Frontal cortex (tissue), 4 donors: ENCODE data around the gene RIF1. TPM values are rescaled to one million over a fixed set of nuclear protein-coding genes. Genes with fewer than 3 reads are reported as not detected.

Experiments used
- DNase-seq, 2 donors: peaks; one replicate each; pipeline ENCODE4 v3.0.0; 2012; ENCODE audit warnings: low spot score in 2 of 2
- FAIRE-seq: peaks from 2 replicates; lab custom pipeline; 2012; peaks lifted over from hg19 to GRCh38; lab: Jason Lieb, UNC
- small RNA-seq: library from RNA; depleted of rRNA; stranded (forward); fragments of <200 nt; gene quantifications from one replicate; pipeline ENCODE3, GENCODE V24; 2014
- total RNA-seq: library from RNA; depleted of rRNA; stranded (reverse); fragments of >200 nt; gene quantifications from one replicate; pipeline ENCODE4 v1.2.3, GENCODE V29; 2014
- donor health status: control.
- donor health status: control.
- donor health status: control.

RIF1 gene
- total RNA-seq, 1 donor from 2014 or later: 90.1 TPM

DNA sequence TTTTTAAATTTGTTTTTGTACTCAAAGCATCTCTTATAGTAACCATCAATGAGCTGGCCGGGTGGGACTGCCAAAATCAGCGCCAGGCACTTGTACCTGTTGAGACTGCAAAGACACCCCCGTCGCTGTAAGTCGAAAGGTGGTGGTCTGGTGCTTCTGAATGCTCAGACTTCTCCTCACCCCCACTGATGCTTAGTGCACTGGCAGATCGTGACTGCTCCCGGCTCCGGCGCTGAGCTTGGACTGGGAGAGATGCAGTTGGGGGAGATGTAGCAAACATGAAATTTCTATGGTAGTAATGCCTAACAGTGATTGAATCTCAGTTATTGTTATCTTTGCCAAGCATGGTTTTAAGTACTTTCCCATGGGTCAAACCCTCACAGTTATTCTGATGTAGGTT lies 80.6 kb downstream of the RIF1 start:
- DNase-seq (no peak), FAIRE-seq (no peak)

DNA sequence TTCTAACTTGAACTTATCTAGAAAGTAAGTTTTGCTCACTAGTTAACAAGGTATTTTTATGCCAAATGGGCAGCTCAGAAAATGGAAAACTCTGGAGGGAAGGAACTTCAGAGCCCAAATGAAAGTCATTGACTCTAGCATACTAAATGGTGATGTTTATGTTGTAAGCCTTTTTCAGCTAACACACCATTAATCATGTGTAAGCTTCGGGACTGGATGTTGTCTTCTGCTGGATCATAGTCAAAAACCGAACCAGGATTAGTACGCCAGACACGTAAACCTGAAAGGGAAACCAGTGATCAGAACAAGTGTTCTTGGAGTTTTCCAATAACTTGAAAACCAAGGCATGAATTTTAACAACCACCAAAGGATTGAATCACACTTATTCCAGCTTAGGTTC lies 81.8 kb downstream of the RIF1 start:
- no peak for FAIRE-seq

GRCh38 chr2:151498178-151498577 lies 88.5 kb downstream of the RIF1 start:
- no peak for DNase-seq
- FAIRE-seq: no peak

More for the DNA sequence above, 81.8 kb downstream of the RIF1 start:
- no peak for DNase-seq

GRCh38 chr2:151506170-151506569 lies 96.5 kb downstream of the RIF1 start:
- no peak for FAIRE-seq
- DNase-seq: no peak

- no peak for FAIRE-seq
- no peak for DNase-seq
These were observed 98.8 kb downstream of the RIF1 start for GRCh38 chr2:151508519-151508918.

DNA sequence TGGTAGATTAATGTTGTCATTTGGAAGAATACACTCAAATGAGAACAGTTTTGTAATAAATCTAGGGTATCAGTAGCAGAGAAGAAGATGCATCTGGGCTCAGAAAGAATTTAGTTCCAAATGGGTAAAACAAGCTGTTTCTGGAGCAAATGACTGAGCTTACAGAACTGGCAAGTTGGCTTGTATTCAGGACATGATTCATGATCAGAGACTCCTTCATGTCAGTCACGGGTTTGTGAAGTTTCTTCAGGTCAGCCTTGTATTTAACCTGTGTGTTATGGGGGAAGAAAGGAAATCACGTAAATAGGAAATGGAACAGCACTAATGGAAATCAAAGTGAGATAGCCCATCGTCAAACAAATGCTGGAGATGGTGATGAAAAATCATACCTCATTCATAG lies 109.1 kb downstream of the RIF1 start:
- DNase-seq: no peak
- no peak for FAIRE-seq

- FAIRE-seq (no peak), DNase-seq (no peak)
These were observed 111.3 kb downstream of the RIF1 start for GRCh38 chr2:151520976-151521375.

DNA sequence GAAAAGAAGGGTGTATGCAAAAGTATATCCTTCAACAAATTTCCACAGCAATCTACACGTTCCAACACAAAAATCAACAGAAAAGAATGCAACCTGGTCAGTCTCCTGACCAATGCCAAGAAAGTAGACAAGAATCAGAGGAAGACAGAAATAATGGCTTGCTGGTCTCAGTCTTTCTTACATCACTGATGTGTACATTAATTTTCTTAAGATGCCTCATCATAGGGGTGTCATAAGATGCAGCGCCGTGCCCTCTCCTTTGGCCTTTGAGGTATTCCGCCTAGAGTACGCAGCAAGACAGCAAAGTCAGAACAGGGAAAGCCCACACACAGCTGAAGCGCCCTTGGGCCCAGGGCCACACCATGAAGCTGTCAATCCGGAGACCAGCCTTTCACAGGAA lies 112.9 kb downstream of the RIF1 start:
- DNase-seq: no peak

DNA sequence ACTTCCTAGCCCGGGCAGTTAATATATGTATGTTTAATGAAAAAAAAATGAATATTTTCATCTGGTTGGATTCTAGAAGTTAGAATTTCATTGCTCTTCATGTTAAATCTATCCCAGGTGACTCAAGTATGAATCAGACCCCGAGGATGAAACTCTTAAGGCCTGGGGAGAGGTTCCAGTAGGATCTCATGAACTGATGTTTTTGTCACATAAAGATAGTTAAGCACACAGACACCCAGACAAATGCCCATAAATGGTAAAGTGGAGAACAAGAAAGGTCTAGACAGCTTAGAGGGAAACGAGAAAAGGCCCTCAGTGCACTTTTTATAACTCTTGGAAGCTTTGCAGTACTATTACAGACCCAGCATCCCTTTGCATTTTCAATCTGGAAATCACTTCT lies 114.1 kb downstream of the RIF1 start:
- FAIRE-seq (no peak), DNase-seq (no peak)

More for the DNA sequence above, 112.9 kb downstream of the RIF1 start:
- no peak for FAIRE-seq

DNA sequence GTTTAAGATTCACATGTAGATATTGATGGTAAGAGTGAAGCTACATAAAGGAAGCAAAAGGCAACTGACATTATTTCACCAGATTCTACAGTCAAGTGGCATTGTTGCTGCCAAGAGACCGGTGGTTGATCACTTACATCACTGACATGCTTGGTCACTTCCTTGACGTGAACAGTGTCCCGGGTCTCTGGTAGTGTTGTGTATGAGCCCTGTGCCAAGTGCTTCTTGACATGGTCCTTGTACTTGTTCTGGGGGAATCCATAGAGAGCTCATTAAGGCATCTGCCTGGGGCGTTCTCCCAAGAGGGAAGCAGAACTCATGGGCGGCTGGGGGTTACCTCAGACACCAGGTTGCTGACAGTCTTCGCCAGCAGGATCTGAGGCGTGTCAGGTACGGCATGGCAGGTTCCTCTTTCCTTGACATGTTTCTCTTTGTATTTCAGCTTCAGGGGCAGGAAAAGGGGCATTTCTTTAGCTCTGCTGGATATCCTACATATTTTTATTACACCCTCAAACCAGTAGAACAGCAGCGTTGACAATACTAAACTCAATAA lies 116.2 kb downstream of the RIF1 start:
- no peak for DNase-seq
- no peak for FAIRE-seq

DNA sequence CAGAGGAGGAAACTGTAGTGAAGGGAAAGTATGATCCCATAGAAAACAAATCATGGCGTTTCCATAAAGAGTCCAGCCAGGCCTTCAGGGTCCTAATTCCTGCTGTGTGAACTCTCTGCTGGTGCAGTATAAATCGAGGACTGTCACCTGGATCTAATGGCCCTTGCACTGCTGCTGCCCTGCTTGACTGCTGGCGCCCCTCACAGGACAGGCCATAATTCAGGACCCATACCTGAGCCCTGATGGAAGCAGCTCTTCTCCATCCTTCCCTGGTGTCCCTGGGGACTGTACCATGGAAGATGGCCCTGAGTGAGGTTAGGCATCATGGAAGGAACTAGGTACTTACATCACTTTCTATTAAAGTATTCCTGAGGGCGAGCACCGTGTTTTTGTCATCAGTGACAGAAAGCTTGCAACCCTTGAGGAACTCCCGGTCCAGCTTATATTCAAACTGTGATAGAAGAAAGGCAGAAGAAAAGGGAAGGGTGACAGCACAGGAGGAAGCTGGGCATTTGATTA lies 116.9 kb downstream of the RIF1 start:
- DNase-seq (no peak), FAIRE-seq (no peak)

Small RNA genes within 50 kb of the gene (small RNA-seq; reads per million reads assigned to genes)
- not detected for gene MIR4773-1
- not detected for gene RN7SL124P

Other genes starting within 250 kb of the RIF1 start
- gene RBM43, start 148.0 kb upstream of the RIF1 start, total RNA-seq: 2.0 TPM
- gene NMI, start 120.2 kb upstream of the RIF1 start, total RNA-seq: 1.6 TPM
- 0.41 TPM for gene TNFAIP6, start 52.3 kb upstream of the RIF1 start, total RNA-seq